ENCODE measurements around the gene MRPS11.
"Not testable (repeated sequence)": the region's sequence is repeated elsewhere in the genome, so short reads cannot be mapped to it uniquely, and the experiment has no call there.

The MRPS11 gene

GRCh38 chr15:88469321-88469720 lies 1.8 kb downstream of the MRPS11 start:
- Histone ChIP-seq H3K79me2 (ENCODE audit: insufficient read depth, low read depth) (peaks cover 45% of the 10 kb centered on the region; the same call in 1 of the 2 replicates), H3K9ac (no peak overlapping the region), H3K36me3 (ENCODE audit: insufficient read depth) (no peaks in the 10 kb centered on the region; the same call in 1 of the 2 replicates), H3K27me3 (ENCODE audit: insufficient read depth, low read depth) (no peaks in the 10 kb centered on the region), H4K20me1 (ENCODE audit: insufficient read depth) (no peaks in the 10 kb centered on the region), H3K4me1 (ENCODE audit: low read depth, poor library complexity, severe bottlenecking) (peaks cover 67% of the 10 kb centered on the region), H3K4me3 (IDR thresholded peaks at IDR 0.05; ENCODE audit: insufficient read depth, low read depth, low read length) (no peak overlapping the region), H2AFZ (ENCODE audit: low read depth) (no peak overlapping the region), H3K4me2 (no peak overlapping the region), H3K27ac (no peak overlapping the region)
- TF ChIP-seq, protein P1, sequence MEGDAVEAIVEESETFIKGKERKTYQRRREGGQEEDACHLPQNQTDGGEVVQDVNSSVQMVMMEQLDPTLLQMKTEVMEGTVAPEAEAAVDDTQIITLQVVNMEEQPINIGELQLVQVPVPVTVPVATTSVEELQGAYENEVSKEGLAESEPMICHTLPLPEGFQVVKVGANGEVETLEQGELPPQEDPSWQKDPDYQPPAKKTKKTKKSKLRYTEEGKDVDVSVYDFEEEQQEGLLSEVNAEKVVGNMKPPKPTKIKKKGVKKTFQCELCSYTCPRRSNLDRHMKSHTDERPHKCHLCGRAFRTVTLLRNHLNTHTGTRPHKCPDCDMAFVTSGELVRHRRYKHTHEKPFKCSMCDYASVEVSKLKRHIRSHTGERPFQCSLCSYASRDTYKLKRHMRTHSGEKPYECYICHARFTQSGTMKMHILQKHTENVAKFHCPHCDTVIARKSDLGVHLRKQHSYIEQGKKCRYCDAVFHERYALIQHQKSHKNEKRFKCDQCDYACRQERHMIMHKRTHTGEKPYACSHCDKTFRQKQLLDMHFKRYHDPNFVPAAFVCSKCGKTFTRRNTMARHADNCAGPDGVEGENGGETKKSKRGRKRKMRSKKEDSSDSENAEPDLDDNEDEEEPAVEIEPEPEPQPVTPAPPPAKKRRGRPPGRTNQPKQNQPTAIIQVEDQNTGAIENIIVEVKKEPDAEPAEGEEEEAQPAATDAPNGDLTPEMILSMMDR (conservative IDR thresholded peaks at IDR 0.05; ENCODE audit: low read depth, low read length) = no peak

- H3K4me2 ChIP-seq = peak overlapping the region; percentile 88
- H4K20me1 ChIP-seq (ENCODE audit: insufficient read depth) = no peaks in the 10 kb centered on the region
- peaks cover 65% of the 10 kb centered on the region for H3K4me1 ChIP-seq (ENCODE audit: low read depth, poor library complexity, severe bottlenecking)
- H2AFZ ChIP-seq (ENCODE audit: low read depth) = no peak overlapping the region
- H3K27ac ChIP-seq = peak overlapping the region; percentile 86; the same call in 1 of the 2 replicates
- H3K9ac ChIP-seq = no peak overlapping the region
- H3K4me3 ChIP-seq (IDR thresholded peaks at IDR 0.05; ENCODE audit: insufficient read depth, low read depth, low read length) = no peak overlapping the region
- TF ChIP-seq, protein P1 (conservative IDR thresholded peaks at IDR 0.05; ENCODE audit: low read depth, low read length) = peak; percentile 39
- peaks cover 35% of the 10 kb centered on the region; the same call in 1 of the 2 replicates for H3K79me2 ChIP-seq (ENCODE audit: insufficient read depth, low read depth)
- no peaks in the 10 kb centered on the region for H3K36me3 ChIP-seq (ENCODE audit: insufficient read depth)
- H3K27me3 ChIP-seq (ENCODE audit: insufficient read depth, low read depth) = no peaks in the 10 kb centered on the region
Measured at GRCh38 chr15:88470625-88471372, 3.3 kb downstream of the MRPS11 start.

GRCh38 chr15:88472225-88472624 lies 4.7 kb downstream of the MRPS11 start:
- H3K79me2 ChIP-seq (ENCODE audit: insufficient read depth, low read depth) = peaks cover 21% of the 10 kb centered on the region; the same call in 1 of the 2 replicates
- H3K9ac ChIP-seq = peak overlapping the region; percentile 50
- peak overlapping the region; percentile 86 for H3K27ac ChIP-seq
- TF ChIP-seq, protein P1 (conservative IDR thresholded peaks at IDR 0.05; ENCODE audit: low read depth, low read length) = no peak
- H3K4me3 ChIP-seq (IDR thresholded peaks at IDR 0.05; ENCODE audit: insufficient read depth, low read depth, low read length) = no peak overlapping the region
- H3K4me2 ChIP-seq = peak overlapping the region; percentile 88
- no peak overlapping the region for H2AFZ ChIP-seq (ENCODE audit: low read depth)
- no peaks in the 10 kb centered on the region for H3K27me3 ChIP-seq (ENCODE audit: insufficient read depth, low read depth)
- H4K20me1 ChIP-seq (ENCODE audit: insufficient read depth) = no peaks in the 10 kb centered on the region
- peaks cover 70% of the 10 kb centered on the region for H3K4me1 ChIP-seq (ENCODE audit: low read depth, poor library complexity, severe bottlenecking)
- no peaks in the 10 kb centered on the region for H3K36me3 ChIP-seq (ENCODE audit: insufficient read depth)

- not testable (repeated sequence) for H3K36me3 ChIP-seq (ENCODE audit: insufficient read depth); H2AFZ ChIP-seq (ENCODE audit: low read depth); H3K4me3 ChIP-seq (IDR thresholded peaks at IDR 0.05; ENCODE audit: insufficient read depth, low read depth, low read length); H3K79me2 ChIP-seq (ENCODE audit: insufficient read depth, low read depth); H4K20me1 ChIP-seq (ENCODE audit: insufficient read depth); H3K27me3 ChIP-seq (ENCODE audit: insufficient read depth, low read depth); H3K9ac ChIP-seq
- peak overlapping the region; percentile 88; the same call in 1 of the 2 replicates for H3K4me2 ChIP-seq
- peak overlapping the region; percentile 86; the same call in 1 of the 2 replicates for H3K27ac ChIP-seq
- H3K4me1 ChIP-seq (ENCODE audit: low read depth, poor library complexity, severe bottlenecking) = peaks cover 63% of the 10 kb centered on the region
Measured at GRCh38 chr15:88473661-88474293, 6.3 kb downstream of the MRPS11 start.
